GM03348 (cell line): ENCODE measurements around the gene ADCY3.
A peak's percentile ranks its signal among the peaks of the same experiment; 100 is the strongest.

Source experiments
- DNase-seq: peaks from one replicate; pipeline ENCODE4 v3.0.0; 2012; ENCODE audit warnings: low spot score

Gene ADCY3

GRCh38 chr2:24925815-24926214 lies 5.8 kb upstream of the ADCY3 start:
- no peak for DNase-seq

- DNase-seq = no peak
Measured at GRCh38 chr2:24924732-24925131, 4.7 kb upstream of the ADCY3 start.

GRCh38 chr2:24924266-24924665 lies 4.2 kb upstream of the ADCY3 start:
- DNase-seq = no peak

GRCh38 chr2:24923106-24923505 lies 3.1 kb upstream of the ADCY3 start:
- no peak for DNase-seq

- no peak for DNase-seq
Measured at GRCh38 chr2:24922556-24922955, 2.5 kb upstream of the ADCY3 start.

- no peak for DNase-seq
Measured at GRCh38 chr2:24920809-24921441, 888 bp upstream of the ADCY3 start.

- peak; percentile 78 for DNase-seq
Measured at GRCh38 chr2:24919506-24920097, 435 bp downstream of the ADCY3 start.

GRCh38 chr2:24919037-24919505 lies 966 bp downstream of the ADCY3 start:
- peak; percentile 60 for DNase-seq

- DNase-seq = no peak
Measured at GRCh38 chr2:24918326-24919036, 1.6 kb downstream of the ADCY3 start.

GRCh38 chr2:24917731-24918325 lies 2.2 kb downstream of the ADCY3 start:
- no peak for DNase-seq

GRCh38 chr2:24917086-24917485 lies 3.0 kb downstream of the ADCY3 start:
- DNase-seq = peak; percentile 25

GRCh38 chr2:24915796-24916195 lies 4.2 kb downstream of the ADCY3 start:
- DNase-seq = no peak

- no peak for DNase-seq
Measured at GRCh38 chr2:24915175-24915574, 4.9 kb downstream of the ADCY3 start.

- DNase-seq = no peak
Measured at GRCh38 chr2:24914713-24915112, 5.3 kb downstream of the ADCY3 start.

GRCh38 chr2:24913911-24914310 lies 6.1 kb downstream of the ADCY3 start:
- DNase-seq = no peak

GRCh38 chr2:24912986-24913385 lies 7.1 kb downstream of the ADCY3 start:
- no peak for DNase-seq

GRCh38 chr2:24912523-24912922 lies 7.5 kb downstream of the ADCY3 start:
- DNase-seq = no peak

GRCh38 chr2:24910245-24910644 lies 9.8 kb downstream of the ADCY3 start:
- no peak for DNase-seq

GRCh38 chr2:24909555-24910177 lies 10.4 kb downstream of the ADCY3 start:
- DNase-seq = peak; percentile 73

- no peak for DNase-seq
Measured at GRCh38 chr2:24908461-24908901, 11.6 kb downstream of the ADCY3 start.

- peak; percentile 38 for DNase-seq
Measured at GRCh38 chr2:24907116-24907515, 12.9 kb downstream of the ADCY3 start.

- DNase-seq = no peak
Measured at GRCh38 chr2:24906466-24906865, 13.6 kb downstream of the ADCY3 start.
